ENCODE results near the gene MFAP4. TPM values are rescaled to one million over a fixed set of nuclear protein-coding genes. Genes with fewer than 3 reads are reported as not detected.

MFAP4 gene
- total RNA-seq, 1 donor = 3.2 TPM

GRCh38 chr17:19410875-19411620 lies 24.1 kb upstream of the MFAP4 start, which contains the start of gene RNF112:
RNF112 (plus strand) TSS chr17:19411232; CDS start chr17:19411409, 177 bp downstream.
- no peak for DNase-seq (ENCODE audit: low read depth in 2 of 3, low spot score in 2 of 3)

DNA sequence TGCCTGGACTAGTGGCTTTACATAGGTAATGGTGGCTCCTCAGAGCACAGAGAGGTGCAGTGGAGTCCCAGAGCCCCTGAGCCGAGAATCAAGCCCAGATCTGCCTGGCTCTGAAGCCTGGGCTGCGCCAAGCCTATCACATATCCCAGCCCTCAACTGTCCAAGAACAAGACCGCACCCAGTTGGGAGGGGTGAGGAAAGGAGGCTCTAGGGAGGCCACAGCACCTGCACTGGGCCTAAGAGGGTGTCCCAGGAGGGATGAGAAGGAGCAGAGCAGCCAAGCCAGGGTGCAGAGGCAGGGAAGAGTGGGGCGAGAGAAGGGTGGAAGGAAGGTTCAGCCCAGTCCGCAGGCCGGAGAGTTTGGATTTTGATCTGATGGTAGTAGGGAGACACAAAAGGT lies 23.1 kb upstream of the MFAP4 start:
- no peak for DNase-seq (ENCODE audit: low read depth in 2 of 3, low spot score in 2 of 3)

GRCh38 chr17:19409509-19409908 lies 22.5 kb upstream of the MFAP4 start:
- DNase-seq (ENCODE audit: low read depth in 2 of 3, low spot score in 2 of 3) = no peak

GRCh38 chr17:19409066-19409465 lies 22.1 kb upstream of the MFAP4 start:
- no peak for DNase-seq (ENCODE audit: low read depth in 2 of 3, low spot score in 2 of 3)

DNA sequence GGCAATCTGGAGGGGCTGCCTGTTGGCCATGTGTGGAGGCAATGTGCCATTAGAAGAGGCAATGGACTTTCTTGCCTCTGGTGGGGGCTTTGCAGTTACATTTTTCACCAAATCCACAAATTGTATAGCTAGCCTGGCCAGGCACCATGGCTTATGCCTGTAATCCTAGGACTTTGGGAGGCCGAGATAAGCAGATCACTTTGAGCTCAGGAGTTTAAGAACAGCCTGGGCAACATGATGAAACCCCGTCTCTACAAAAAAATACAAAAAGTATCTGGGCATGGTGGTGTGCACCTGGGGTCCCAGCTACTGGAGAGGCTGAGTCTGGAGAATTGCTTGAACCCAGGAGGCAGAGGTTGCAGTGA lies 21.3 kb upstream of the MFAP4 start:
- DNase-seq (ENCODE audit: low read depth in 2 of 3, low spot score in 2 of 3) = no peak

DNA sequence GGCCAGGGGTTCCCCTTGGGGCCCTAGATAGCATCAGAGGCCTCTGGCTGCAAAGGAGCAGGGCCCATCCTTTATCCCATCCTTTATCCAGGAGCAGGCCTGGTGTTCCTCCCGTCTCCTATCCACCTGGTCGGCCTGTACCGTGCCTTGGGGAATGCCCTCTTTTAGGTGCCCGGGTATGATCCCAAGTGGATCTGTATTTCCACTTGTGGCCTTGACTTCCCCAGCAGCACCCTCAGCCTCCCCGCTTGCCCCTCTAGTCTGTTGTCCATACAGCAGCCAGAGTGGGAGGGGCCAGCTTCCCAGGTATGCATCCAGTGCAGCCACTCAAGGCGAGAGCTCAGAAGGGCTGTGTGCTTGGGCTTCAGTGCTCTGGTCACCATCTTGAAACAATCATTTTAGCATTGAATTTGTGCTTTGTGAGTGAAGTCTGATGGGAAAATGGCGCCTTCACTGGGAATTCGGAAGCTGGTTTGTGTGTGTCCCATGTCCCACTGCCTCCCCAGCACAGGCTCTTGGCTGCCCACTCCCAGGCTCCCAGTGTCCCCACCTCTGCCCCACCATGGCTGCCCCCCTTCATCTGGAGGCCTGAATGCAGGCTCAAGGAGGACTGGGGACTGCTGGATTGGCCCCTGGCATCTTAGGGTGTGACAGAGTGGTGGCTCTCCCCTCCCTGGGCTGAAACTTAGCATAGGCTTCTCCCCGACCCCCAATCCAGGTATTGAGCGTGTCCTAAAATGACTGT lies 20.8 kb upstream of the MFAP4 start:
- DNase-seq (ENCODE audit: low read depth in 2 of 3, low spot score in 2 of 3) = no peak

- no peak for DNase-seq (ENCODE audit: low read depth in 2 of 3, low spot score in 2 of 3)
These were observed 18.1 kb upstream of the MFAP4 start for GRCh38 chr17:19405114-19405513.

DNA sequence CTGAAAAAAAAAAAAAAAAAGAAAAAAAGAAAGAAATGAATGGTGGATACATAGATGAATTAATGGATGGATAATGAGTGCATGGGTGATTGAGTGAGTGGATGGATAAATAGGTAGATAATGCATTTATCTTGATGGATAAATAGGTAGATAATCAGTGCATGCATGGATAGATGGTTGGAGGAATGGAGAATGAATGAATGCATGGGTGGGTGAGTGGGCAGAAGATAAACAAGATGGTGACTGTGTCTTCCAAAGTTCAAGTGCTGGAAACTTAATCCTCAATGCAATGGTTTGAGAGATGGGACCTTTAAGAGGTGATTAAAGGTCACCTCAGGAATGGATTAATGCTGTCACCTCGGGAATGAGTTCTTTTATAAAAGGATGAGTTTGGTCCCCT lies 17.3 kb upstream of the MFAP4 start:
- DNase-seq (ENCODE audit: low read depth in 2 of 3, low spot score in 2 of 3) = no peak

- no peak for DNase-seq (ENCODE audit: low read depth in 2 of 3, low spot score in 2 of 3)
These were observed 16.0 kb upstream of the MFAP4 start for GRCh38 chr17:19403021-19403420.

GRCh38 chr17:19402171-19402570 lies 15.2 kb upstream of the MFAP4 start:
- no peak for DNase-seq (ENCODE audit: low read depth in 2 of 3, low spot score in 2 of 3)

DNA sequence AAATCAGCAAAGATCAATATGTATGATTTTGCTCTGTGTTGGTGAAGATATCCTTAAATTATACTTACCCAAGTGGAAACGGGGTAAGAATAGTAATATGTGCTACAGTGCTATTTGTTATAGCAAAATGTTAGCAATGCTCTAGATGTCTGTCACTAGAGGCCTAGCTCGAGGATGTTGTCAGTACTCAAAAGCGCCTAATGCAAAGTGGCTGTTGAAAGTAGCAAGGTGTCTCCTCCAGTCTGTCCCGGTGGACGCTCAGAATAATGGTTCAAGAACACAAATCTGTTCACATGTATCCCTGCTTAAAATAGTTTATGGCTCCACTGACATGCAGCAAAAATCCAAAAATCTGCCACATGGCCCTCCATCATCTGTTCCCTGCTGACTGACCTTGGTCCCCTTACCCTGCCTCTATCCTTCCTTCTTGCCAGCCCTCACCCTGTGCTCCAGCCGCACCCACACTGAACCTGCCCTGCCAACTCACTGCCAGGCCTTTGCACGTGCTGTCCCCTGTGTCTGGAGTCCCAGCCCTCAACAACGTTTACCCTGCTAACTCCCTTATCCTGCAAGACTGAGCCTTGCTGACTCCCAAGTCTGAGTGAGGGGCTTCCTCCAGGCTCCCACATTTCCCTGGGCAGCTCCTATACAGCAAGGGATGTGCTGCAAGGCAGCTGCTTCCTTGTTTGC lies 14.5 kb upstream of the MFAP4 start:
- DNase-seq (ENCODE audit: low read depth in 2 of 3, low spot score in 2 of 3) = no peak

- no peak for DNase-seq (ENCODE audit: low read depth in 2 of 3, low spot score in 2 of 3)
These were observed 12.9 kb upstream of the MFAP4 start for GRCh38 chr17:19399750-19400450.

DNA sequence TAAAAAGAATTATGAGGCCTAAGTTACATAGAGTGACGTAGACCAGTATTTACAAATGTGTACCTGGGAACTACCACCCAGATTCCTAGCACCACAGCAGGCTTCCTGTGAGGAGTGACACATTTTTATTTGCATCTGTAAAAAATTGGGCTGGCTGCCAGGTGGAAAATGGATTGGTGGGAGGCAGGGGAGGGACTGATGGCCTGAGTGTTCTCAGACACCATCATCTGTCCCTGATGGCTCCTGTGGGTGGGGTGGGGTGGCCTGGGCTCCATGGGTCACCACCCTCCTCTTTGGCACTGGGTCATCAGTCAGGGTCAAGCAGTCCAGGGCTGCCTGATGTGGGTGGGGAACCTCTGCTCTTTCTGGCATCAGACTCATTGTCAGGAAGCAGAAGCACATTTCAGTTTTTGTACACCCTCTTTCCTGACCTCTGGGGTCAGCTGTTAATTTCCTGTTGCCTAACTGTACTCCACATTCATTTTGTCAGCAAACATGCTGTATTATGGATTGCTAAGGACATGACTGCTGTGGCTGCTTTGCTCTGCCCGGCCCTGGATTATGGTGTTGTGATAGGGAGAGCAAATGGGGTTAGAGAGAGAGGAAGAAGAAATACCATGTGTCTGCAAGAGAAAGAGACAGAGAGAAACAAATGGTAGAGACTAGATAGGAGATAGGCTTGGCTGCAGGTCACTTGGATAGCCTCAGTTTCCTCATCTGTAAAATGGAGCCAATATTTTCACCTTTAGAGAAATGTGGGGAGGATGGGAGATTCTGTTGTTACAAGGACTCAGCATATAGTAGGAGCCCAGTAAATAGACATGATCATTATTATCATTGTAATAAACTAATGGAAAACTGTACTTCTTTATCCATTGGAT lies 11.6 kb upstream of the MFAP4 start:
- DNase-seq (ENCODE audit: low read depth in 2 of 3, low spot score in 2 of 3) = peak in 2 of 3 donors; percentile 82 to 90

GRCh38 chr17:19397556-19398041 lies 10.6 kb upstream of the MFAP4 start:
- DNase-seq (ENCODE audit: low read depth in 2 of 3, low spot score in 2 of 3) = no peak

GRCh38 chr17:19392303-19392702 lies 5.3 kb upstream of the MFAP4 start:
- DNase-seq (ENCODE audit: low read depth in 2 of 3, low spot score in 2 of 3) = no peak

GRCh38 chr17:19391432-19391831 lies 4.4 kb upstream of the MFAP4 start:
- no peak for DNase-seq (ENCODE audit: low read depth in 2 of 3, low spot score in 2 of 3)

DNA sequence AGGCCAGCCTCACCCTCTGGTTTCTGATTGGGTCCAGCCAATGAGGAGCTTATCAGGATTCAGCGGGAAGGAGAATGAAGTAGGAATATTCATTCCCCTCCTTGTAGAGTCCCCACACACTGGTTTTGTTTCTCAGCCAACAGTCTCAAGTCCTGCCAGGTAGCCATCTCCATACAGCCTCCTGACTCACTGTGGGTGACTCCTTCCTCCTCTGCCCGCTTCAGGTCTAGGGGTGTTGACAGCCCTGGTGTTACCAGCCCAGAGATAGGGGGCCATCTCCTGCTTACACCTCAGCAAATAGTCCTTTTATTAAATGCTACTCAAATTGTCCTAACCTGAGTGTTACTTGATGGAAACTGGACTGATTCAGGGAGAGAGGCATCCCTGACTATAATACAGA lies 4.0 kb upstream of the MFAP4 start:
- no peak for DNase-seq (ENCODE audit: low read depth in 2 of 3, low spot score in 2 of 3)

DNA sequence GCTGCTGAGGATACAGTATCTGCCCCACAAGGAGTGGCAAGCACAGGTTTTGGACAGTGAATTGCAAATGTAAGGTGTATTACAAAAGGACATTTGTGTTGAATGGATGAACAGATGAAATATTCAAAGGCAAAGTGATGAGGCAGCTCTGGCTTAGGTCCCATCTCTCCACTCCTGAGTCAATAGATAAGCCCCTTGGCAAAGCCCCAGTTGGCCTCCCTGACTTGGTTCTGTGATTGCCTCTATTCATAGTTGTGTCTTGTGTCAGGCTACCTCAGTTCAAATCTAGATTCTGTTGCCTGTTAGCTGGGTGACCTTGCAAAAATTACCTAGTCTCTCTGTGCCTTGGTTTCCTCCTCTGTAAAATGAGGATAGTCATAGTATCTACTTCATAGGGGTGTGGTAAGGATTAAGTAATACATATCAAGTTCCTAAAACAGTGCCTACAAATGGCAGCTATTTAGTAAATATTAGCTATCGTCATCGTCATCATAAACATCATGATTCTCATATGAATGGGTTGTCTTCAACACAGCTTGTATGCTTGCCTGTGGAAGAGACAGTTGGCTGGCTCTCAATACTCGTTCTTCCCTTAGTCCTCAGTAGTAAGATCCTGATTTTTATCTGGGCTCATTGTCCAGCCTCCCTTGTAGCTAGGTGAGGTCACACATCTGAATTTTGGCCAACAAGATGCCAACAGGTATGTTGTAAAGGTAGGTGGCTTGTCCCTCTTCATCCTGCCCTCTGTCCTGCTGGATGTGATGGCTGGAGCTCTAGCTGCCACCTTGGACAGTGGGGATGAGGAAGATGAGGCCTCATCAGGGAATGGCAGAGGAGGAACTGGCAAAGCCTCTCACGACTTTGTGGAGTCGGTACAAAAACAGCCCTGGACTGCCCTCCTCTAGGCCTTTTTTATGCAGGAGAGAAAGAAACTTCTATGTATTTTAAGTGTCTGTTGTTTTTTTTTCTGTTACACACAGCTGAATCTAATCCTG lies 2.1 kb upstream of the MFAP4 start:
- no peak for DNase-seq (ENCODE audit: low read depth in 2 of 3, low spot score in 2 of 3)

All from hematopoietic multipotent progenitor cell (in vitro differentiated cells).